GM21737 (cell line): ENCODE data around the gene KYNU.
"Not testable (repeated sequence)": the region's sequence is repeated elsewhere in the genome, so short reads cannot be mapped to it uniquely, and the experiment has no call there.

ENCODE experiments used
- ATAC-seq: cut with Tn5 transposase; IDR thresholded peaks from one replicate; pipeline ENCODE4 v1.9.1; 2021; ENCODE audit warnings: mild to moderate bottlenecking, moderate library complexity; ENCODE audit not compliant: unreplicated experiment

KYNU gene

DNA sequence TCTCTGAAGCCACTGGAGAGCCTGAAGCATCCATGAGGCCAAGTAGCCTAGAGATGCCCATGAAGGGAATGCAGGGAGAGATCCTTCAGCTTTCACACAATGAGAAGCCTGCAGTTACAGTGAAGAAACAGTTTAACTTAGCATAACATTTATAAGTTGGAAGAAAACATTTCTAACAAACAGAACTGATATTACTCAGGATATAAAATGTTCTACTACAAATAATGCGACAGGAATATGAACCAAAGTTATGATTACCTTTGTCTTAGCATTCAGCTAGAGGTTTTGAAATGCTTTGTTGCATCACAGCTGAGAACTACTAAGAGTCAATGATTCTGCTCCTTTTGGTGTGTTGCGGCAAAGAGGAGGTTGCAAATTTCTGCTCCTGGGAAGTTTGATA is 6.9 kb upstream of the KYNU start:
- ATAC-seq, result no peak

DNA sequence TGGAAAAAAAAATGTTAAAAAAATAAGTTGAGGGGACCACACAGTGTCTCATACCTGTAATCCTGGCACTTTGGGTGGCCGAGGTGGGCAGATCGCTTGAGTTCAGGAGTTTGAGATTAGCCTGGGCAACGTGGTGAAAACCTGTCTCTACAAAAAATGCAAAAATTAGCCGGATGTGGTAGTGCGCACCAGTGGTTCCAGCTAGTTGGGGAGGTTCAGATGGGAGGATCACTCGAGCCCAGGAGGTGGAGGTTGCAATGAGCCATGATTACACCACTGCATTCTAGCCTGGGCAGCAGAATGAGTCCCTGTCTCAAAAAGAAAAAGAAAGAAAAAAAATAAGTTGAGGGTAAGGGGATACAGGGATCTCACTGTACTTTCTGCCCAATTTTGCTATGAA is 6.1 kb upstream of the KYNU start:
- no peak for ATAC-seq

DNA sequence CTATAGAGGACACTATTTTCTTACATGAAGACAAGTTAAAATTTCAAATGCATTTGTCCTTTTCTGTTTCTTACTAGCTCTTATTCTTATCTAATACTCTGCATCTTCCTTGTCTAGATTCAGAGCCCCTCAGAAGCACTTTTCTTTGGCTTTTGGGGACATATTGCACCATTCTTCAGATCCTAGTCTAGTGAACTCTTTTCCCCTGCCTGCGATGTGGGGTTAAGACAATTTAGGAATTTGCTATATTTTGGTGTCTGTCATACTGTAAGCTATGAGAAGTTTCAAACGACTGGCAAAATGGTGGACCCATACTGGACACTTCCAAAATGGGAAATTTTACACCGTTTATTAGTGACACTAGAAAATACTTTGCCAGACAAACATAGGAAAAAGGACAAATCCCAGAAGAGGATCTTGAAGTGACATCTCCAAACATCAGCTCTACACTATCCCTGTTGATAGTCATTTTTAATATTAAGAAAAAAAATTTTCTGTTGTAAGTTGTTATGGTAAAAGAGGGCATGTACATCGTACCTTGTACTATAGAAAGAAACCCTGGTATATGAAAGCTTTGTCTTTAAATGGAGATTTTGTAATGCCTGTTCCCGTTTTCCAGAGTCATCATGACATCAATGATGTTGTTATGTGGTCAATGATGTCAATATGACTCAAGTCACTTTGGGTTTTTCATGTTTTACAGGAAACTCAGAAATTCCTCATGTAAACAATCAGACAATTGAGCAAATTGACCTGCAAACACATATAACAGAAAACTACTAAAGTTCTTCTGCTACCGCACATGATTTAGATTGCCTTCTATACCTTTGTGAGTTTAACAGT is 4.4 kb upstream of the KYNU start:
- no peak for ATAC-seq

DNA sequence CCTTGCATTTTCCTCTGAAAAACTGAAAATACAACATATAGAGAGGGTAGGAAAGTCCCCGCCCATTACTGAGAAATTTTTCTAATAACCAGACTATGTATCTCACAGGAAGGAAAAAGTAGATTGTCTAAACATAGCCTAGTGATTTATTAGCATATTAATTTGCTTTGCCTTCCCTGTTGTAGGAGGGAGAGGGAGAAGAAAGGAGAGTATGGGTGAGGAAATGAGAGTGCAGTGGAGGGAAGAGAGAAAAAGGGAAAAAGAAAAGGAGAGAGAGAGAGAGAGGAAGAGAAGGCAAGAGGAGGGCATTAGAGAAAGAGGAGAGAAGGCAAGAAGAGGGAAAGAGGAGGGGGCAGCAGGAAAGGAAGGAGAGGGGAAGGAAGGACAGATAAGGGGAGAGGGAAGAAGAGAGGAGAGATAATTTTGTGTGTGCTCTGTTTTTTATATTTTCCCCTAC is 3.6 kb upstream of the KYNU start:
- no peak for ATAC-seq

DNA sequence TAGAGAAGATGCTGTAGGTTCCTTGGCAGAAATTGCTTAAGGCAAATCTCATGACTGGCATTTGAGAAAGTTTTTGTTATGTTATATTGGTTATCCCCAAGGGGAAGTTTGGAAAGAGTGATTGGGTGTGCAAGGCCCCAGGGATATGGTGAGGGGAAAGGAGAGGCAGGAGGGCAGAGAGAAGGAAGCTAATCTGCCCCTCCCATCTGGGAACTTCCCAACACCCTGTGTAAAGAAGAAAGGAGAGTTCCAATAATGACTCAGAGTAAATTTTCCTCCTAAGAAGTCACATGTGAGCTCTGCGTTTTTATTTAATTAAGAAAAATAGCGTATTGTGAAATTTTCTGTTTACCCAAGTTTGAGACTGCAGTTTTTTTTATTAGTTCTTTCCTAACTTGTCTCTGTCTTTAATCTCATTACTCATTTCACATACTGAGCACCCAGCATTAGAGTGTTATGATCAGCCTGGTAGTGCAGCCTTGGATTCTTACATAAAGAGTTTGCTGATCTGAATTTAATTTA is 3.1 kb upstream of the KYNU start:
- no peak for ATAC-seq

DNA sequence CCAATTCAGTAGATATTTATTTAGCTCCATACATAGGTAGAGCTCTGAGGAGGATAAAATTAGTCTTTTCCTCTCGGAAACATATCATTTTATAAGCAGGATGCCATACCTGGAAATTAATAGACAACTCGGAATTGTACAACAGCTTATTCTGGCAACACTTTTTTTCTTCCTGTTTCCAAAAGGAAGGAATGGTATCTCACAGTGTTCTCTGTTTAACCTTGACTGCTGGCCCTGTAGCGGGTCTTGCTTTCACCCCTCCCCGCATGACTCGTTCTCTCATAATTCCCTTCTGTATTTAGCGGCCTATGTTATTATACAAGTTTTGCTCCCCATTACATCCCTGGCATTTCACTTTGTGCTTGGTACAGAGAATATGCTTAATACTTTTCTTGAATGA is 2.5 kb upstream of the KYNU start:
- no peak for ATAC-seq

DNA sequence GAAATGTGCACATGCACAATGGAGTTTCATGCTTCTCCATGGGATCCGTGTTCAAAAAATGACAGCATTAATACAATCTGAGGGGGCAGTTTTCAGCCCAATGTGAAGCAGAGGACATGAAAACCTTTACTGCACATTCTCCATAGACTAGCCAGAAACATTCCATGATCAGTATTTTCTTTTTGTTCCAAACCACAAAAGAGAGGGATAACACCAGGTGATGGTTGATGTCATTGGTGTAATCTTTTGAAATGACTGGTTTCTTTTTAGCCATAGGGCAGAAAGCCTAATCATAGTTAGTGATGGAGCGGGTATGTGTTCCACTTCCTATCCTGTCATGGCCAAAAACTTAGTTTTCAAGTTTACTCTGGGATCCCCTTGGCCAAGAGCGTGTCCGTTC is 1.8 kb upstream of the KYNU start:
- no peak for ATAC-seq

DNA sequence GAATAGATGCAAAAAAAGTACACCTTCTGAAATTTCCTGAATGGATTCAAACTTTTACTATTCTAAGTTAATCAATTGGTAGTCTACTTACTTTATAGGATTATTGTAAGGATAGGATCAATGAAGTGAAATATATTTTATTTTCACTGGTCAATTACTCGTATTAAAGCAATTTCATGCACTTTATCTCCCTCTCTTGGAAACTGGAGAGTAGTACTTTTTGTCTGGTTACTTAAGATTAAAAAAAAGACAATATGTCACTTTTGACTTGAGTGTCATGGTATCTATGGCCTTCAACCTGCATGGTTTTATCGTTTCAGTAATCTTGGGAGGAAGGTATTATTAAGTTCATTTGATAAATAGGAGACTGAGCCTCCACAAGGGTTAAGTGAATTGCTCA is 1.0 kb upstream of the KYNU start:
- ATAC-seq, result no peak

DNA sequence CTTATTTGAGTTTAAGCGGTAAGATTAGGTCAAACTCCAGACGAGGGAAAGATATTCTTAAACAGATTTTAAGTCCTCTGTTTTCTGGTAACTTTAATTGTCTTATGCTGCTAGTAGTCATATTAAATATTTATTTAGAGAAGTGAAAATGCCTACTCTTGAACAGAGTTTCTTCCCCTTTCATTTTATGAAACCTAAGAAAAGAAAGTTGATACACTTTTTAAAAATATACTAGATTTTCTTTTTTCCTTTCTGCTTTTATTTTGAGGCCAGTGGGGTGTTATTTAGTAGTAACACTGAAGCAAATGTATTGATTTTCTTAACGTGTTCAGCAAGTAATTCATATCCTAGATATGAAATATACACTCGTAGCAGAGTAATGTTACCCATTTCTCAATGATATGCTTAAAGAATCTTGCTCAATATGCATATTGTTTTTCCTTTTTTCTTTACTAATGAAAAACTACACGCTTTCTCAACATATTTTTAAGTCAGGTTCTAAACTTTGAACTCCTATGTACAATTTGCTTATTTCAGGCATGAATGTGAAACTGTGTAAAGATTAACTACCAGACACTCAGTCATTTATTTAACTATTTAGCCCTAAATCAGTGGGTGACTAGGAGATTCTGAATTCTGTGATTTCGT is 691 bp downstream of the KYNU start:
- ATAC-seq, result no peak

DNA sequence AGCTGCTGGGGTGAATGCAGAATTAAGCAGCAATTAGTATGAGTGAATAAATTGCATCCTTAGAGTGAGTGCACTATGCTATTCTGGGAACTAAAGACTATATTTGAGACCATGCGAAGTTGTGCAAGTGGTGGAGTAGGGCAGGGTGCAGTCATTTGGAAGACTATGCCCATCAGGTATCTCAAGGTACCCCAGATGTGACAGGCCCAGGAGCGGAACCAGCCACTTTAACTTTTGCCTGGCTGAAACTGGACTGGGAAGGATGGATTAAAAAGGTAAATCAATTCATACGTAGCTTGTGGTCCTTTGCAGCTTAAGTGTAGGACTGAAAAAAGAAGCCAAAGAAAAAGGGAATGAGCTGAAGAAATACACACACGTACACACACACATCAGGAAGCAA is 1.7 kb downstream of the KYNU start:
- no peak for ATAC-seq

DNA sequence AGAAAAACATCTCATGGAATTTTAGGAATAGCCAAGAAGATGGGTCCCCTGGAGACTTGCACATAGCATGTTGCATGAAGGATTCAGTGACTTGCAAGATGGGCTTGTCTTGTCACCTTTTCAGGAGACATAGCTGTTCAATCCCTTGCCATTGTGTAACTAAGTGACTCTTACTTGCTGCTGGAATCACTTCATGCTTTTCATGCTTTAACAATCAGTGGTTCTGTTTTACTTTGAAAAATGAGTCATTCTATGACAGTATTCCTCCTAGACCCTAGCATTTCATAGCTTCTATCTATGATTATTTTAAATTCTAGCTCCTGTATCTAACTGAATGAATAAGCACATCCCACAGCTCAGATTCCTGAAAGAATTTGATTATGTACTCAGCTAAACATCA is 2.8 kb downstream of the KYNU start:
- no peak for ATAC-seq

DNA sequence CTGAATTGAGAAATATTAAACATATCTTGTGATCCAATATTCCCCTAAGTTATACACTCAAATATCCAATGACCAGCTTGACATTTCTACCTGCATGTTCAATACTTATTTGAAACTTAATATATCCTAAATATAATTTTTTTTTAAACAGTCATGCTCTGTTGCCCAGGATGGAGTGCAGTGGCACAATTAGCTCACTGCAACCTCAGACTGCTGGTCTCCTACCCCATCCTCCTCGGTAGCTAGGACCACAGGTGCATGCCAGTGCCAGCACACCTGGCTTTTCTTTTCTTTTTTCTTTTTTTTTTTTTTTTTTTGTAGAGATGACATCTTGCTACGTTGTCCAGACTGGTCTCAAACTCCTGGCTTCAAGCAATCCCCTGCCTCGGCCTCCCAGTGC is 4.2 kb downstream of the KYNU start:
- ATAC-seq, result no peak

DNA sequence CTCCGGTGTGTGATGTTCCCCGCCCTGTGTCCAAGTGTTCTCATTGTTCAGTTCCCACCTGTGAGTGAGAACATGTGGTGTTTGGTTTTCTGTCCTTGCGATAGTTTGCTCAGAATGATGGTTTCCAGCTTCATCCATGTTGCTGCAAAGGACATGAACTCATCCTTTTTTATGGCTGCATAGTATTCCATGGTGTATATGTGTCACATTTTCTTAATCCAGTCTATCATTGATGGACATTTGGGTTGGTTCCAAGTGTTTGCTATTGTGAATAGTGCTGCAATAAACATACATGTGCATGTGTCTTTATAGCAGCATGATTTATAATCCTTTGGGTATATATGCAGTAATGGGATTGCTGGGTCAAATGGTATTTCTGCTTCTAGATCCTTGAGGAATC is 5.0 kb downstream of the KYNU start:
- ATAC-seq, result not testable (repeated sequence)

DNA sequence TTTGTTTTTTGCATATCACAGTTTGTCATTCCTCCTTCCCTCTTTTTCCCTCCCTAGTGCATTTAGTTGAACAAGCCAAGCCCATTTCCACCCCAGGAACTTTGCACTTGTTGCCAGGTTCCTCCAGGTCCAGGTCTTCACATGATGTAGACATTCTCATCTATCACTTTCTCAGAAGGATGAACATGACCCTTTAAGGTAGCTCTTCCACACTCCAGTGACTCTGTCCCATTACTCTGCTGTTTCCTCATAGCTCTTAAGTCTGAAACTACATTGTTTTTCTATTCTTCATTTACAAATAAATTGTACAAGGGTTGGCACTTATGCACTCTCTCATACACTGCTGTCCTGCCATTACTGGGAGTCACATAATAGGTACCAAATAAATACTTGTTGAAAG is 6.1 kb downstream of the KYNU start:
- ATAC-seq, result no peak

DNA sequence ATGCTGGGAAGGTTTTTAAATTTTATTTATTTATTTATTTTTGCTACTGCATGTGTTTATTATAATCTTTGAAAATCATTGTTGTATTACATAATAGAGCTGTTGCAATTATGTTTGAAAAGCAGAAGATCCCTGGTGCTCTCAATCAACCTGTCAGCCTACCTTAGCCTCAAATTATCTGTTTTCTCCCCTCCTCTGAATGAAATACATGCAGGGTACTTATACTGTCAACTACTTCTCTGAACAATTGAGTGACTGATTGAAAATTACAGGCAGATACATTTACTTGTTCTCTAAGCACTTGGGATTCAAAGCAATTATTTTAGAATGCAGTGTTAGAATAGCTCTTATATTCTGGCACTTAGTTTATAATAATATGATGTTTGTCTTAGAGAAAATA is 8.1 kb downstream of the KYNU start:
- no peak for ATAC-seq

DNA sequence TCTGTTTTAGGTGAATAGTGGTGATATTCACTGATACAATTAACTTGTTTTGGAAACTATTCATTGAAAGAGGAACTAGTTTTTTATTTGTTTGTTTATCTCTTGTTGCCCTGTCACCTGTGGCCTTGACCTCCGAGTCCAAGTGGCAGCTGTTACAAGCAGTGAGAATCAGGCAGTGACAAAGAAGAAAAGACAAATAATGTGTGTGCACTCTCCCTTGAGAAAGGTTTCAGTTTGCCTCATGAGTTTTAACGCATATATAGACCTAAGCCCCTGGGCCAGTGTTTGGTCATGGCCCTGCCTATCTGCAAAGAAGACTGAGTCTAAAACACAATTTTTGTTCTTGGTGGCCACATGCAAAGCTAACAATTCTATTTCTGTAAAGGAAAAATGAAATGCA is 15.3 kb downstream of the KYNU start:
- ATAC-seq, result peak; percentile 99

DNA sequence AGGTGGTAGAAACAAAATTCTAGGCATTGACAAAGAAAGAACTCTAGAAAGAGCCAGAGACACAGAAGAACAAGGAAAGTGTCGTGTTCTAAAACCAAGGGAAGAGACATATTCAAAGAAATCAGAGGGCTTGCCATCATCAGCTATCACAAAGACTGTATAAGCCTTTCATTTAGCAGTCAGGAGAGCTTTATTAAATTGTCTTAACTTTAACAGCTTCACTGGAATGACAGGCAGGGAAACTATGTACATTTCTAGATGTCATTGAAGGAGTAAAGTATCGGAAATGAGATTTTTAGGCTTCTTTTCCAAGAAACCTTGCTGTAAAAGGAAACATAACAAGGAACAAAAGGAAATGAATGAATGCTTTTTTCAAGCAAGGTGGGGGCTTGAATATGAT is 15.8 kb downstream of the KYNU start:
- no peak for ATAC-seq

DNA sequence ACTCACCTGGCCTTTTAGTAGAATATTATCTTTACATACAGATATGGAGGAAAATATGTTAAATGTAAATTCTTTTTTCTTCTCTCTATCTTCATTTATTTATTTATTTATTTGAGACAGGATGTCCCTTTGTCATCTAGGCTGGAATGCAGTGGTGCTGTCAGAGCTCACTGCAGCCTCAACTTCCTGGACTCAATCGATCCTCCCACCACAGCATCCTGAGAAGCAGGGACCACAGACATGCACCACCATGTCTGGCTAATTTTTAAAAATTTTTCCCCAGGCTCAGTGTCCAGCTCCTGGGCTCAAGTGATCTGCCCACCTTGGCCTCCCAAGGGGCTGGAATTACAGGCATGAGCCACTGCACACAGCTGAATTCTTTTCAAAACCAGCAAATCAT is 20.3 kb downstream of the KYNU start:
- ATAC-seq, result peak; percentile 49

DNA sequence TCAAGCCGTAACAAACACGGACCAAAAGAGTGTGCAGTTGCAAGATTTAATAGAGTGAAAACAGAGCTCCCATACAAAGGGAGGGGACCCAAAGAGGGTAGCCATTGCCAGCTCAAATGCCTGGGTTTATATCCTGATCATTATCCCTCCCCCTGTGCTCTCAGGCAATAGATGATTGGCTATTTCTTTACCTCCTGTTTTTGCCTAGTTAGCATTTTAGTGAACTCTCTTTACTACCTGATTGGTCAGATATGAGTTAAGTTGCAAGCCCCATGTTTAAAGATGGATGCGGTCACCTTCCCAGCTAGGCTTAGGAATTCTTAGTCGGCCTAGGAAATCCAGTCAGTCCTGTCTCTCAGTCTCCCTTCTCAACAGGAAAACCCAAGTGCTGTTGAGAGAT is 22.9 kb downstream of the KYNU start:
- ATAC-seq, result not testable (repeated sequence)

DNA sequence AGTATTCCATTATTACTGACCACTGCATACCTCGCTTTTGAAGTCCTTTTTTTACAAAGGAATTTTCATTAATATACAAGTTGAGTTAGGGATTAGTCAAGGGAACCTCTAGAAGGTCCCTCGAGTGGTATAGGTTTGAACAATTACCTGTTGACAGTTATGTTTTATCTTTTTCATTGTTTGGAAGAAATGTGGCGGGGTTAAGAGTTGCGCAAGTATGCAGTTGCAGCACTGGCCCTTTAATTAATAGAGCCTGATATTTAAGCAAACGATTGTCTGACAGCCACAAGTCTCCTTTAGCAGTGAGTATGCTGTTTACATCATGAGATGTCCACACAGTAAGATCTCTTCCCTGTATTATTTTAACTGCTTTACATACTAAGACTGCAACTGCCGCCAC is 24.3 kb downstream of the KYNU start:
- no peak for ATAC-seq

DNA sequence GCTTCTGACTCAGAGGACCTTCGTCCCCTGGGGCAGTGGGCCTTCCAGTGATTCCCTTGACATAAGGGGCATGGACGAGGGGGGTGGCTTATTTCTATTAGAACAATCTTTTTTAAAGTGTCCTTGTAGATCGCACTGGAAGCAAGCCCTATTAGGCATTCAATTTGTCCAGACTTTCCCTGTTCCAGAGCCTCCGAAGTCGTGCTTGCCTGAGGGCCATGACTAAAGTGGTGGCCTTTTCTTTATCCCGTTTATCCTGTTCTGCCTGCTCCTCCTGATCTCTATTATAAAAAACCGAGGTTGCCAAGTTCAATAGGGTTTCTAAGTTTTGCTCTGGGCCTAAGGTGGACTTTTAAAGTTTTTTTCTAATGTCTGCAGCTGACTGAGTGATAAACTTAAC is 26.3 kb downstream of the KYNU start:
- not testable (repeated sequence) for ATAC-seq

DNA sequence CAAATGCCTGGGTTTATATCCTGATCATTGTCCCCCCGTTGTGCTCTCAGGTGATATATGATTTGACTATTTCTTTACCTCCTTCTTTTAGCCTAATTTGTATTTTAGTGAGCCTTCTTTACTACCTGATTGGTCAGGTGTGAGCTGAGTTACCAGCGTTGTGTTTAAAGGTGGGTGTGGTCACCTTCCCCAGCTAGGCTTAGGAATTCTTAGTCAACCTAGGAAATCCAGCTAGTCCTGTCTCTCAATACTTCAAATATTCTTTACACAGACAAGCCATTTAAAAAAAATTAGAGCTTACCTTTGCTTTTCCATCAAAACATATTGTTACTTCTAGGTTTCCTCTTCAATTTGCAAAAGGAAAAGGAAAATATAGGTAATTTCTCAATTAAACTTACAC is 30.2 kb downstream of the KYNU start:
- ATAC-seq, result no peak
